GM13976 (cell line): Measurements from ENCODE around the gene BTBD9.

Source experiments
- DNase-seq: peaks from one replicate; pipeline ENCODE4 v3.0.0; 2012; ENCODE audit warnings: low spot score
- CTCF ChIP-seq: IDR thresholded peaks from 2 replicates; pipeline ENCODE4 v1.5.1; 2012; ENCODE audit warnings: borderline replicate concordance, mild to moderate bottlenecking; ENCODE audit not compliant: insufficient read depth; ENCODE audit errors: extremely low read depth, missing control alignments, control extremely low read depth
- in situ Hi-C: fragments of 300-500 bp; cut with MboI; formaldehyde crosslinking; loops from one replicate; pipeline ENCODE4 v1.12.0; 2022; ENCODE audit warnings: low sequenced_read_pairs, mixed read lengths, inconsistent platforms; ENCODE audit not compliant: unreplicated experiment

BTBD9 gene

DNA sequence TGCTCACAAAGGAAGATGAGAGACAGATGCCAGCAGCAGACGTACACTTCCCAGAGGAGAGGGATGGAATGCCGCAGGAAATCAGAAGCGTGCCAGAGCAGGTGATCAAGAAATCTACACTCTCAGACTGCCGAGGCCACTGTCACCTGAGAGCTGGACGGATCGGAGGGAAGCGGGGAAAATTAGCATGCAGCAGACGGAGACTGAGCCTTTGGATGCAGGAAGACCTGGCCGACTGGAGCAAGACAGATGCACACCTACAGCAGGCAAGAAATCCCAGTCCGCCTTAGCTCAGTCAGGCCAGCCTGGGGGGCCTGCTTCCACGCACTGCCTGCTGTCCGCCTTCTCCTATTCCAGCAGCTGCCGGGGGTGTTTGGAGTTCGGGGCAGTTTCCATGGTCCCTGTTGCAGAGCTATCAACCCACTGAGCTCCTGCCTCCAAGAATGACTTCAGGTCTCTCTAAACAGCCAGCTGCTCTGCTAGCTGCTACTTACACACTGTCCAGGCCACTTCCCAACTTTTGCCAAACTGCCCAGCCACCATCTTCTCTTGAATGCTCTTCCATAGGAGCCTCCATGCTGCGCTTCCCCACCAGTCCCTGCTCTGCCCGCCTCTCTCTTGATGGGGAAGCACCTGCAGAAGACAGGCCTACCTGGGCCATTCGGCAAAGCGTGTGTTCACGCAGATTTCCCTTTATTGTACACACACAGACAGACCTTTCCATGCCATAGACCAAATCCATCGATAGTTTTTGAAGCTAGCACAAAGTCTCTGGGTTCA is 451.7 kb downstream of the BTBD9 start:
- no peak for DNase-seq
- no peak for TF ChIP-seq CTCF
- in situ Hi-C loops: no loop called here

DNA sequence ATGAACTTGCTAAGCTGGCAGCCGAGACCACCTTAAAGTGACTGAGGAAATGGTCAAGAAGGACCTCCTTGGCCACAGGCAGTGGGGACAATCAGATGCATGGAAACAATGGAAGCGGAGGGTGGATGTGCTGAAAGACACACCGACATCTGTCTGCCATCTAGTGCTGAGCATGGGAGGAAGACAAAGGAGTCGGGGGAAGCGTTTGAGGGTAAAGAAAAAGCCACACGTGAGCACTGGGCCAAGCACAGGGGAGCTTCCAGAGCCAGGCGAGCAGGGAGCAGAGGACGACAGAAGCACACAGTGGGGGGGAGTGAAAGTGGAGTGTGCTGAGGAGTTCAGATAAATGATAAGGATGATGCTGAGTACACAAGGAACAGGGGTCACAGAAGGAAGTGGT is 452.4 kb downstream of the BTBD9 start:
- DNase-seq: no peak
- no peak for TF ChIP-seq CTCF

DNA sequence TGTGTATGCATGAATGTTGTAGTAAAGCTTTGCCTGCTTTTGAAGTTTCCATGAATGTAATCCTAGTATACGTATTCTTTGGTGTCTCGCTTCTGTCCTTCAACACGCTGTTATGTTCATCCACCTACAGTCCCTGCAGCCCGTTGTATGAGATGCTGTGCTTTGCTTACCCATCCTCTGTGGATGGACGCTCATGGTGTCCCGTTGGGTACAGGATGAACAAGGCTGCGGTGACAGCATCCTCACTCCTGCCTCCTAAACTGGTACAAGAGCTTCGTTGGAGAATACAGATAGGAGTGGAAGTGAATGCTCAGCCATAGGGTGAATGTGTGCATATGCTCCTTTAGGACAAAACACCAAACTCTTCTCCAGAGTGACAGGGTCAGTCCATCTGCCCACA is 454.0 kb downstream of the BTBD9 start:
- in situ Hi-C loops: no loop called here
- no peak for TF ChIP-seq CTCF
- no peak for DNase-seq

More for the DNA sequence above, 452.4 kb downstream of the BTBD9 start:
- in situ Hi-C loops: no loop called here

- in situ Hi-C loops: no loop called here
- no peak for DNase-seq
- TF ChIP-seq CTCF: no peak
Measured at GRCh38 chr6:38185244-38185643, 454.5 kb downstream of the BTBD9 start.

GRCh38 chr6:38184585-38185080 is 455.1 kb downstream of the BTBD9 start:
- DNase-seq: no peak
- in situ Hi-C loops: no loop called here
- no peak for TF ChIP-seq CTCF

DNA sequence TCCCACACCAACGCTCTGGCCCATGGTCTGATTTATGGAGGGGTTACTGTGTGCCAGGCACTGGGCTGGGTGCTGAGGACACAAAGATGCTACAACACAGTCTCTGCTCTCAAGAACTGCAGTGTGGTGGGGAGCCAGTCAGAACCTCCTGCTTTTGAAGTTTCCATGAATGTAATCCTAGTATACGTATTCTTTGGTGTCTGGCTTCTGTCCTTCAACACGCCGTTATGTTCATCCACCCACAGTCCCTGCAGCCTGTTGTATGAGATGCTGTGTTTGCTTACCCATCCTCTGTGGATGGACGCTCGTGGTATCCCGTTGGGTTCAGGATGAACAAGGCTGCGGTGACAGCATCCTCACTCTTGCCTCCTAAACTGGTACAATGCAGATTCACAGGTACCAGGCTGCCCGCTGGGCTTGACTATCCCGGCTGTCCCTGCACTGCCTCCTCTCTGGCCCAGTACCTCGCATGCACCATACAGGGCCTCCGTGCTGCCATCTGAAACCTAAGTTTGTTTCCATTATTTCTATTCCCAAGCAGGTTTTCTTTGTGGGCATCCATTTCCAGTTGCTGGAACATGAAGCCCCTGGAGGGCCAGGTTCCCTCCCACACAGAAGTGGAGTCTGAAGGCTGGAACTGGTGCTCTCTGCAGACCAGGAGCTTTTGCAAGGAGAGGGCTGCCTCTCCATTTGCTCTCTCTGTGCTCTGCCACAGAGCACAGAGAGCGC is 455.7 kb downstream of the BTBD9 start:
- no peak for TF ChIP-seq CTCF
- DNase-seq: no peak
- in situ Hi-C loops: no loop called here
